HepG2 (cell line): ENCODE data around the gene AKT2. TPM values are rescaled to one million over a fixed set of nuclear protein-coding genes. Genes with fewer than 3 reads are reported as not detected.
A peak's percentile ranks its signal among the peaks of the same experiment; 100 is the strongest.

Experiments used
- ATF2 ChIP-seq: sonication (generic); formaldehyde crosslinking; IDR thresholded peaks from 2 replicates; pipeline ENCODE4 v1.4.0; 2020; ENCODE audit warnings: missing genetic modification reagents
- BRCA1 ChIP-seq: sonication (generic); formaldehyde crosslinking; IDR thresholded peaks from 2 replicates; pipeline ENCODE4 v1.4.0; 2020; ENCODE audit warnings: missing genetic modification reagents
- CCAR2 ChIP-seq: fragments of 200-400 bp; formaldehyde crosslinking; optimal IDR thresholded peaks from 2 replicates; pipeline ENCODE3; 2018; ENCODE audit warnings: low read depth, mild to moderate bottlenecking, low read length, moderate library complexity
- ELF1 ChIP-seq: sonication (generic); formaldehyde crosslinking; IDR thresholded peaks from 2 replicates; pipeline ENCODE4 v1.4.0; 2020; ENCODE audit warnings: missing genetic modification reagents
- ETS1 ChIP-seq: sonication (generic); formaldehyde crosslinking; IDR thresholded peaks from 2 replicates; pipeline ENCODE4 v1.4.0; 2020; ENCODE audit warnings: missing genetic modification reagents
- HMGXB4 ChIP-seq, 2 experiments: sonication (generic) in 1 of 2; formaldehyde crosslinking in 1 of 2; IDR thresholded peaks; 2 replicates each; pipeline versions ENCODE4 v1.4.0 to v1.6.1; 2018 to 2020; ENCODE audit warnings: missing genetic modification reagents in 2 of 2, borderline replicate concordance in 1 of 2, low read depth in 1 of 2, mild to moderate bottlenecking in 1 of 2, missing biosample characterization in 1 of 2
- HOXD1 ChIP-seq: sonication (generic); formaldehyde crosslinking; IDR thresholded peaks from 2 replicates; pipeline ENCODE4 v1.5.0; 2020; ENCODE audit warnings: missing genetic modification reagents
- NFYC ChIP-seq: IDR thresholded peaks from 2 replicates; pipeline ENCODE4 v1.6.1; 2016; ENCODE audit warnings: missing genetic modification reagents, missing compliant biosample characterization
- NPAS2 ChIP-seq: sonication (generic); formaldehyde crosslinking; IDR thresholded peaks from 2 replicates; pipeline ENCODE4 v1.8.0; 2022; ENCODE audit warnings: mild to moderate bottlenecking, missing genetic modification reagents, borderline replicate concordance
- TBP ChIP-seq: sonication (generic); formaldehyde crosslinking; IDR thresholded peaks from 2 replicates; pipeline ENCODE4 v1.5.0; 2020; ENCODE audit warnings: missing genetic modification reagents
- TRAFD1 ChIP-seq: sonication (generic); formaldehyde crosslinking; IDR thresholded peaks from 2 replicates; pipeline ENCODE4 v1.5.1; 2020; ENCODE audit warnings: missing genetic modification reagents, mild to moderate bottlenecking, borderline replicate concordance
- ZBTB1 ChIP-seq: sonication (generic); formaldehyde crosslinking; IDR thresholded peaks from 2 replicates; pipeline ENCODE4 v1.4.0; 2020; ENCODE audit warnings: missing genetic modification reagents, borderline replicate concordance
- ZFY ChIP-seq: sonication (generic); formaldehyde crosslinking; IDR thresholded peaks from 2 replicates; pipeline ENCODE4 v1.4.0; 2020; ENCODE audit warnings: missing genetic modification reagents
- ZNF17 ChIP-seq: sonication (generic); formaldehyde crosslinking; IDR thresholded peaks from 2 replicates; pipeline ENCODE4 v1.5.0; 2020; ENCODE audit warnings: mild to moderate bottlenecking, missing genetic modification reagents
- ZNF331 ChIP-seq: sonication (generic); formaldehyde crosslinking; IDR thresholded peaks from 2 replicates; pipeline ENCODE4 v1.4.0; 2020; ENCODE audit warnings: missing genetic modification reagents
- ZNF512 ChIP-seq: sonication (generic); formaldehyde crosslinking; IDR thresholded peaks from 2 replicates; pipeline ENCODE4 v1.4.0; 2020; ENCODE audit warnings: mild to moderate bottlenecking, missing genetic modification reagents
- ZNF562 ChIP-seq: sonication (generic); formaldehyde crosslinking; IDR thresholded peaks from 2 replicates; pipeline ENCODE4 v1.8.0; 2022; ENCODE audit warnings: missing genetic modification reagents, borderline replicate concordance
- ZNF567 ChIP-seq: sonication (generic); formaldehyde crosslinking; IDR thresholded peaks from 2 replicates; pipeline ENCODE4 v1.8.1; 2023; ENCODE audit warnings: mild to moderate bottlenecking, missing genetic modification reagents, borderline replicate concordance
- ZNF704 ChIP-seq: sonication (generic); formaldehyde crosslinking; IDR thresholded peaks from 2 replicates; pipeline ENCODE4 v1.8.1; 2023; ENCODE audit warnings: mild to moderate bottlenecking, inconsistent platforms, moderate library complexity, missing genetic modification reagents, borderline replicate concordance
- polyA plus RNA-seq, 8 experiments: library from polyadenylated mRNA; depleted of rRNA in 3 of 8; stranded (reverse) in 7 of 8; unstranded in 1 of 8; fragments of >200 nt; fragmentation: Illumina TruSeq in 4 of 8; extraction: Trizol in 4 of 8; gene quantifications; 2 replicates each; pipeline versions ENCODE4 v1.2.1 to v1.2.3, GENCODE V29; 2011 to 2016; ENCODE audit warnings: low read depth in 4 of 8, missing spikeins in 1 of 8, mixed read lengths in 1 of 8; ENCODE audit not compliant: insufficient read depth in 1 of 8
- total RNA-seq, 5 experiments: library from RNA; depleted of rRNA; stranded (reverse); fragments of >200 nt; fragmentation: Illumina TruSeq; extraction: Trizol; gene quantifications; 2 replicates each; pipeline ENCODE4 v1.2.3, GENCODE V29; 2016; ENCODE audit warnings: low read depth in 1 of 5

AKT2 gene
- total and polyA plus RNA-seq, 2 of the 13 experiments (the other 11 are each of a cell fraction or from before 2014, with no cell fraction given) = 82.1 to 173 TPM

GRCh38 chr19:40190891-40191835 lies 94.0 kb downstream of the AKT2 start, which contains the start of gene MAP3K10 (continued):
- TF ChIP-seq HMGXB4 (CRISPR knock-in tag; IDR thresholded peaks at IDR 0.05; ENCODE audit: borderline replicate concordance in 1 of 2, low read depth in 1 of 2) (peak; percentile 35 to 72; a peak in 3 of 4 replicates), ZNF562 (no peak), ZNF331 (CRISPR knock-in tag) (peak; percentile 18; the same call in 1 of the 2 replicates), ZFY (CRISPR knock-in tag) (peak; percentile 96), ELF1 (peak; percentile 34; the same call in 1 of the 2 replicates), TBP (CRISPR knock-in tag) (no peak), NFYC (CRISPR knock-in tag) (no peak; the same call in 1 of the 2 replicates), HOXD1 (no peak; the same call in 1 of the 2 replicates), BRCA1 (CRISPR knock-in tag) (no peak), CCAR2 (no peak), ATF2 (CRISPR knock-in tag) (no peak), ZNF17 (CRISPR knock-in tag) (no peak), TRAFD1 (CRISPR knock-in tag) (no peak), ZNF567 (CRISPR knock-in tag) (no peak), ZNF704 (0 out of 2 replicates have a peak, but pooled peaks have one; percentile 43), NPAS2 (CRISPR knock-in tag) (0 out of 2 replicates have a peak, but pooled peaks have one; percentile 48), ZNF512 (CRISPR knock-in tag) (no peak), ETS1 (no peak), ZBTB1 (CRISPR knock-in tag) (no peak)
